MG63 (cell line): ENCODE measurements around the gene POLDIP3. TPM values are rescaled to one million over a fixed set of nuclear protein-coding genes. Genes with fewer than 3 reads are reported as not detected.
"Not testable (repeated sequence)": the region's sequence is repeated elsewhere in the genome, so short reads cannot be mapped to it uniquely, and the experiment has no call there.

Experiments used
- DNase-seq: peaks from one replicate; pipeline ENCODE4 v3.0.0-alpha.2; 2020
- H3K27me3 ChIP-seq: fragments of 250-450 bp; sonication (Bioruptor Pico); 2 replicates; pipeline ENCODE4 v1.5.1; 2020; ENCODE audit warnings: mild to moderate bottlenecking, moderate library complexity
- H3K36me3 ChIP-seq: fragments of 250-450 bp; sonication (Bioruptor Pico); 2 replicates; pipeline ENCODE4 v1.5.1; 2020; ENCODE audit warnings: mild to moderate bottlenecking, moderate library complexity
- H3K4me3 ChIP-seq: fragments of 250-450 bp; sonication (Bioruptor Pico); 2 replicates; pipeline ENCODE4 v1.5.1; 2020; ENCODE audit warnings: mild to moderate bottlenecking, moderate library complexity
- H3K9me3 ChIP-seq: fragments of 250-450 bp; sonication (Bioruptor Pico); 2 replicates; pipeline ENCODE4 v1.5.1; 2020; ENCODE audit warnings: mild to moderate bottlenecking, moderate library complexity
- total RNA-seq: library from RNA; depleted of rRNA; stranded (reverse); fragments of >200 nt; shearing (Covaris generic); gene quantifications from 2 replicates; pipeline ENCODE4 v1.2.3, GENCODE V29; 2014; ENCODE audit warnings: low replicate concordance

The POLDIP3 gene
- total RNA-seq, 1 experiment from 2014 or later, result 17.7 TPM

GRCh38 chr22:42625416-42625815 lies 10.7 kb upstream of the POLDIP3 start:
- Histone ChIP-seq H3K27me3 (no peaks in the 10 kb centered on the region), H3K9me3 (no peaks in the 10 kb centered on the region), H3K36me3 (peaks cover 52% of the 10 kb centered on the region), H3K4me3 (no peak overlapping the region)
- DNase-seq, result no peak

GRCh38 chr22:42624551-42625106 lies 9.9 kb upstream of the POLDIP3 start:
- no peaks in the 10 kb centered on the region for H3K27me3 ChIP-seq
- peaks cover 53% of the 10 kb centered on the region for H3K36me3 ChIP-seq
- no peaks in the 10 kb centered on the region for H3K9me3 ChIP-seq
- no peak overlapping the region for H3K4me3 ChIP-seq
- no peak for DNase-seq

GRCh38 chr22:42623756-42624441 lies 9.2 kb upstream of the POLDIP3 start:
- Histone ChIP-seq H3K9me3 (no peaks in the 10 kb centered on the region), H3K27me3 (no peaks in the 10 kb centered on the region), H3K4me3 (no peak overlapping the region), H3K36me3 (peaks cover 54% of the 10 kb centered on the region)
- DNase-seq, result no peak

- Histone ChIP-seq H3K27me3 (no peaks in the 10 kb centered on the region), H3K36me3 (peaks cover 52% of the 10 kb centered on the region), H3K4me3 (no peak overlapping the region), H3K9me3 (no peaks in the 10 kb centered on the region)
- no peak for DNase-seq
Observed at GRCh38 chr22:42623301-42623751, 8.6 kb upstream of the POLDIP3 start.

- no peak for DNase-seq
- Histone ChIP-seq H3K9me3 (no peaks in the 10 kb centered on the region), H3K4me3 (no peak overlapping the region), H3K27me3 (no peaks in the 10 kb centered on the region), H3K36me3 (peaks cover 44% of the 10 kb centered on the region)
Observed at GRCh38 chr22:42622061-42622710, 7.5 kb upstream of the POLDIP3 start.

DNA sequence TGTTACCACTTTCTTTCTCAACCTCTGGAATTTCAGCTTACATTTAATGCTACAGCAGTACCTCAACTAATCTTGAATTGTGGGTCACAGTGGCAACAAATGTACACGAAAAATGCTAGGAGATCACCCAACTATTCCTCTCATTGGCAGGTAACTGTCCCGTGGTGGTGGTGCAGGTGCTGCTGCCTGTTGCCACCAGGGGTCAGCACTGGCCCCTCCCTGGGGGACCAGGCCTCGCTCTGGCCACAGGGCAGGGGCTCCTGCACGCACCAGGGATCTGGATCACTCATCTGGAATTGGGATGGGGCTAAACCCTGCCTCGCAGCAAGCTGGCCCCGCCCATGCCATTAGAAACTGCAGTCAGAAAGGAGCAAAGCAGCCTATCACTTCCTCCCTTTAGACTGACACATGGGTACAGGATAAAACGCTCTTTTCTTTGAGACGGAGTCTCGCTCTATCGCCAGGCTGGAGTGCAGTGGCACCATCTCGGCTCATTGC lies 6.9 kb upstream of the POLDIP3 start:
- DNase-seq, result peak; percentile 85
- no peaks in the 10 kb centered on the region for H3K9me3 ChIP-seq
- no peak overlapping the region for H3K4me3 ChIP-seq
- peaks cover 40% of the 10 kb centered on the region for H3K36me3 ChIP-seq
- no peaks in the 10 kb centered on the region for H3K27me3 ChIP-seq

GRCh38 chr22:42620084-42620483 lies 5.4 kb upstream of the POLDIP3 start:
- DNase-seq, result no peak
- no peaks in the 10 kb centered on the region for H3K27me3 ChIP-seq
- no peaks in the 10 kb centered on the region for H3K9me3 ChIP-seq
- peaks cover 29% of the 10 kb centered on the region for H3K36me3 ChIP-seq
- H3K4me3 ChIP-seq, result no peak overlapping the region

- Histone ChIP-seq H3K9me3 (no peaks in the 10 kb centered on the region), H3K36me3 (peaks cover 24% of the 10 kb centered on the region), H3K27me3 (no peaks in the 10 kb centered on the region), H3K4me3 (no peak overlapping the region)
- no peak for DNase-seq
Observed at GRCh38 chr22:42619261-42620063, 4.8 kb upstream of the POLDIP3 start.

DNA sequence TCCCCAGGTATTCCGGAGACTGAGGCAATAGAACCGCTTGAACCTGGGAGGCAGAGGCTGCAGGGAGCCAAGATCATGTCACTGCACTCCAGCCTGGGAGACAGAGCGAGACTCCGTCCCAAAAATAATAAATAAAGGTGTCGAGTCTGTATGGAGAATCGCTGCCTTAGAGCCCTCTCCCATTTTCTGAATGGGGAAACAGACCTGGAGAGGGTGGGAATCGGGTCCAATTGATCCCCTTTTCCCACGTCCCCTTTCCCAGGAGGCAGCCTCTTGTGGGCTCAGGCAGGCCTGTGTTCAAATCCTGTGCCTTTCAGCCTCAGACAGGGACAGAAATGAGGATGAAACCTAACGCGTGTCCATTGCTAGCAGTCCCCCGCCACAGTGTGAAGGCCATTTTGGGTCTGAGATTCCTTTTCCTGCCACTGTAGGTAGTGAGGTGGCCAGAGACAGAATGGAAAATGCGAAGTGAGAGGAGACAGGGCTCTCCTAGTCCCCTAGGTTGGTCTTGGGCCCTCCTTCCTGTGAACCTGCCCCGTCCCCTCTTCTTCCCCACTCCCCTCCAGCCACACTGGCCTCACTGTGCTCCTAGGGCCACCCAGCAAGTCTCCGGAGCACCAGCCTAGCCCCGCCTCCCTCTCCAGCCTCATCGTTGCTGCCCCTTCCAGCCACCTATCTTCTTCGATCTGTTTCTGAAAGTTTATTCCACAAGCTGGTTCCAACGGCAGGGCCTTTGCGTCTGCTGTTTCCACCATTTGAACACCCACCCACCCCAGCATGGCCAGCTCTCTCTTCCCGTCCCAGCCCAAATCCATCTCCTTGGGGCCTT lies 2.7 kb upstream of the POLDIP3 start:
- Histone ChIP-seq H3K9me3 (no peaks in the 10 kb centered on the region), H3K4me3 (no peak overlapping the region), H3K27me3 (no peaks in the 10 kb centered on the region), H3K36me3 (peaks cover 26% of the 10 kb centered on the region)
- no peak for DNase-seq

DNA sequence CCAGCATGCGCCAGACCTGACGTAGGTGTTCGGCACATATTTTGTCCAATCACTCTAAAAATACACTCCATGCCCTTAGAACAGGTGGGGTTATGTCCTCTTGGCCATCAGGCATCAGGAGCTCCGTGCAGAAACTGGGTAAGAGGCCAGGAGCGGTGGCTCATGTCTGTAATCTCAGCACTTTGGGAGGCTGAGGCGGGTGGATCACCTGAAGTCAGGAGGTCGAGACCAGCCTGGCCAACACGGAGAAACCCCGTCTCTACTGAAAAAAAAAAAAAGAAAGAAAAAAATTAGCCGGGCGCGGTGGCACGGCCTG lies 1.1 kb upstream of the POLDIP3 start:
- H3K27me3 ChIP-seq, DNase-seq: not testable (repeated sequence)
- 0 out of 2 replicates have a peak overlapping the region, but pooled peaks have one; percentile 0 for H3K4me3 ChIP-seq

DNA sequence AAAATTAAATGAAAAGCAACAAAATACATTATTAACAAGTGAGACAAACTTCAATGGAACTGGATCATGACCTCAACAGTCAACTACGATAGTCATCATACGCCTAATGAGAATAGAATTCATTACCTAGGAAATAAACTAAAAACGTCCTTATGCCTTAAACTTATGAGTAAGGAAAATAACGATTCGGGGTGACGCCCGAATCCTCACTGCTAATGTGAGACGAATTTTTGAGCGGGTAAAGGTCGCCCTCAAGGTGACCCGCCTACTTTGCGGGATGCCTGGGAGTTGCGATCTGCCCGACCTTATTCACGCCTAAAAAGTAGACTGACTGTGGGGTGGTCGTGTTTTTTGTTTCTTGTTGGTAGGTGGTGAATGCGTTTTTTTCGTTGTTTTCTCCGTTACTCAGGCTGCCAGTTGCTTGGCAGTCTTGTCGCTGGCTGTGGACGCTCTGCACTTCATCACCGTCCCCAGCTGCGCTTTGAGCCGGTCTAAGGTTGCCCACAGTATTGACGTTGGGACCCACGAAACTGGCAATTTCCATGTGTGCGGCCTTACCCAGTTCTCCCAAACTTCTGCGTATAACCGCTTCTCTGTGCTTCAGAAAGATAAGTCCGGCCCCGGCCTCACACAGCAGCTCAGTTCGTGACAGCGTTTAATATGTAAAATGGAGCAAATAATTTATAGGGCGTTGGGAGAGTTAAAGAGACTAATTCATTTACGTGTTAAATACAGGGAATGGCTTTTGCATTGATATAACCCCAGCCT lies 593 bp upstream of the POLDIP3 start:
- DNase-seq, result peak; percentile 95
- Histone ChIP-seq H3K27me3 (no peaks in the 10 kb centered on the region), H3K4me3 (peak overlapping the region; percentile 71), H3K9me3 (no peaks in the 10 kb centered on the region), H3K36me3 (peaks cover 40% of the 10 kb centered on the region)

More for the DNA sequence above, 1.1 kb upstream of the POLDIP3 start:
- not testable (repeated sequence) for H3K9me3 ChIP-seq
- peaks cover 40% of the 10 kb centered on the region for H3K36me3 ChIP-seq

DNA sequence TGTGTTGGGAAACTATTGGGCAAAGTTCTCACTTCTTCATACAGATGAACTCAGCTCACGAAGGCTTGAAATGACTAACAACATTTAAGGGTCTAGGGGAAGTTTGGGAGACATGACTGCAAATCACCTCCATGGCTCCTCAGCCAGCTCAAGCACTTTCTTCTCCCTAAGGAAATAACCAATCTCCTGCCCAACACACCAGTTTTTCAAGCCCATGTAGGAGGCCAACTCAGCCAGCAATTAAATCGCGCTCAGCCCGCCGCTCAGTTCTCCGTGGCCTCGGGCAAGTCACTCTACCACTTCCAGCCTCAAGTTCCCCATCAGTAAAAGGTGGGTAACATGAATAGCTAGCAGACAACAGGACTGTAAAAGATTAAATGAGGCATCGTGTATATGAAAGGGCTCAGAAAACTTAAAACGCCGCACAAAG lies 796 bp downstream of the POLDIP3 start:
- Histone ChIP-seq H3K27me3 (no peaks in the 10 kb centered on the region), H3K36me3 (peaks cover 36% of the 10 kb centered on the region), H3K9me3 (no peaks in the 10 kb centered on the region), H3K4me3 (peak overlapping the region; percentile 71)
- no peak for DNase-seq

DNA sequence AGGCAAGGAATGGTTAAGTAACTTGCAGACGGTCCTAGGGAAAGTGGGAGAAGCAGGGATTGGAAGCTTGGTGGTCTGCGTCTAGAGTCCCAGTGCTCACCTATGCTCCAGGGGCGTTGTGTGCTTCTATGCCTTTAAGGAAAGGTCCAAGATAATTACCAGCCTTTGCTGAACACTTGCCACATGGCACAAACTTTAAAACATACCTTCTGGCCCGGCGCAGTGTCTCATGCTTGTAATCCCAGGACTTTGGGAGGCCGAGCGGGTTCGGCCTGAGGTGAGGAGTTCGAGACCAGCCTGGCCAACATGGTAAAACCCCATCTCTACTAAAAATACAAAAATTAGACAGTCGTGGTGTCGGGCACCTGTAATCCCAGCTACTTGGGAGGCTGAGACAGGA lies 2.3 kb downstream of the POLDIP3 start:
- Histone ChIP-seq H3K36me3 (peaks cover 41% of the 10 kb centered on the region), H3K27me3 (no peaks in the 10 kb centered on the region), H3K4me3 (no peak overlapping the region), H3K9me3 (no peaks in the 10 kb centered on the region)
- DNase-seq, result no peak

GRCh38 chr22:42611051-42611450 lies 3.6 kb downstream of the POLDIP3 start:
- Histone ChIP-seq H3K36me3 (peaks cover 50% of the 10 kb centered on the region), H3K4me3 (no peak overlapping the region), H3K27me3 (no peaks in the 10 kb centered on the region), H3K9me3 (no peaks in the 10 kb centered on the region)
- DNase-seq, result no peak

GRCh38 chr22:42610186-42610585 lies 4.5 kb downstream of the POLDIP3 start:
- Histone ChIP-seq H3K36me3 (peaks cover 56% of the 10 kb centered on the region), H3K4me3 (no peak overlapping the region), H3K9me3 (no peaks in the 10 kb centered on the region), H3K27me3 (no peaks in the 10 kb centered on the region)
- no peak for DNase-seq
